HL-60 (cell line): ENCODE results near the gene GSK3A.

Experiments
- GABPA ChIP-seq: IDR thresholded peaks from 2 replicates; pipeline ENCODE4 v1.6.1; 2012; ENCODE audit warnings: low read depth
- POLR2AphosphoS5 ChIP-seq: IDR thresholded peaks from 2 replicates; pipeline ENCODE4 v1.6.1; 2012; ENCODE audit warnings: low read depth
- SPI1 ChIP-seq: IDR thresholded peaks from 2 replicates; pipeline ENCODE4 v1.6.1; 2012; ENCODE audit warnings: low read depth, mild to moderate bottlenecking, borderline replicate concordance
- TF ChIP-seq, protein P1 (sequence below): IDR thresholded peaks from one replicate; pipeline ENCODE4 v1.5.1; 2011; ENCODE audit warnings: low read length, control low read depth, inconsistent platforms; ENCODE audit not compliant: insufficient read depth
- TF ChIP-seq, protein P2 (sequence below): IDR thresholded peaks from 2 replicates; pipeline ENCODE4 v1.6.1; 2012; ENCODE audit warnings: low read depth; ENCODE audit not compliant: insufficient replicate concordance

DNA sequence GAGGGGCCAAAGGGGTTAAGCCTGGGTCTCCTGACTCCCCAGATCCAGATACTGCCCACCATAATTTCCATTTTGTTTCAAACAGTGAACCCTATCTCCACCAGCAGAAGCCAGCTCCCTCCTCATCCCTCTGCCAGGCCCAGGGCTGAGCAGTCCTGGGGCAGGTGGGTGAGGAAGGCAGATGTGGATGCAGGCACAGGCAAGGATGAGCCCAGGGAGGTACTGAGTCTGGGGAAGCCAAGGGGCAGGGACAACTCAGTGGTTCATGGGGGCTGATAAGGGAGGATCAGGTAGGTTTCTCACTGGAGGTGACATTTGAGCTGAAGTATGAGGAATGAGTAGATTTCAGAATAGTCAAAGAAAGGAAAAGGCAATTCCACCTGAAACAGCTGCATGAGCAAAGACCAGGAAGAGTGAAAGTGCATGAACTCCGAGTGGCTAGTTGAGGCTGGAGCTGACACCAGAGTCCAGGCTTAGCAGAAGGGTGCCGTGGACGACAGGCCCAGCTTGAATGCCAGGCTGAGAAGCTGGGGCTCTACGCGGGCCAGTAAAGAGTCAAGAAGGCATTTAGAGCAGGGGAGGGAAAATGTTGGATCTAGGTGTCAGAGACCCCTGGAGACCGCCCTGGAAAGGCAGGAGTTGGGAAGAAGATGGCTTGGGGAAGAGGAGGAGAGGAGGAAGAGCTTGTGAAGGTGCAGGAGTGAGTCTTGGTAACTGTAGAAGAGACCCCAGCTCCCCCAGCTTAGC lies 36.9 kb upstream of the GSK3A start:
- TF ChIP-seq POLR2AphosphoS5 (no peak), GABPA (no peak), SPI1 (no peak)
- TF ChIP-seq, protein P1, sequence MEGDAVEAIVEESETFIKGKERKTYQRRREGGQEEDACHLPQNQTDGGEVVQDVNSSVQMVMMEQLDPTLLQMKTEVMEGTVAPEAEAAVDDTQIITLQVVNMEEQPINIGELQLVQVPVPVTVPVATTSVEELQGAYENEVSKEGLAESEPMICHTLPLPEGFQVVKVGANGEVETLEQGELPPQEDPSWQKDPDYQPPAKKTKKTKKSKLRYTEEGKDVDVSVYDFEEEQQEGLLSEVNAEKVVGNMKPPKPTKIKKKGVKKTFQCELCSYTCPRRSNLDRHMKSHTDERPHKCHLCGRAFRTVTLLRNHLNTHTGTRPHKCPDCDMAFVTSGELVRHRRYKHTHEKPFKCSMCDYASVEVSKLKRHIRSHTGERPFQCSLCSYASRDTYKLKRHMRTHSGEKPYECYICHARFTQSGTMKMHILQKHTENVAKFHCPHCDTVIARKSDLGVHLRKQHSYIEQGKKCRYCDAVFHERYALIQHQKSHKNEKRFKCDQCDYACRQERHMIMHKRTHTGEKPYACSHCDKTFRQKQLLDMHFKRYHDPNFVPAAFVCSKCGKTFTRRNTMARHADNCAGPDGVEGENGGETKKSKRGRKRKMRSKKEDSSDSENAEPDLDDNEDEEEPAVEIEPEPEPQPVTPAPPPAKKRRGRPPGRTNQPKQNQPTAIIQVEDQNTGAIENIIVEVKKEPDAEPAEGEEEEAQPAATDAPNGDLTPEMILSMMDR, result no peak
- TF ChIP-seq, protein P2, sequence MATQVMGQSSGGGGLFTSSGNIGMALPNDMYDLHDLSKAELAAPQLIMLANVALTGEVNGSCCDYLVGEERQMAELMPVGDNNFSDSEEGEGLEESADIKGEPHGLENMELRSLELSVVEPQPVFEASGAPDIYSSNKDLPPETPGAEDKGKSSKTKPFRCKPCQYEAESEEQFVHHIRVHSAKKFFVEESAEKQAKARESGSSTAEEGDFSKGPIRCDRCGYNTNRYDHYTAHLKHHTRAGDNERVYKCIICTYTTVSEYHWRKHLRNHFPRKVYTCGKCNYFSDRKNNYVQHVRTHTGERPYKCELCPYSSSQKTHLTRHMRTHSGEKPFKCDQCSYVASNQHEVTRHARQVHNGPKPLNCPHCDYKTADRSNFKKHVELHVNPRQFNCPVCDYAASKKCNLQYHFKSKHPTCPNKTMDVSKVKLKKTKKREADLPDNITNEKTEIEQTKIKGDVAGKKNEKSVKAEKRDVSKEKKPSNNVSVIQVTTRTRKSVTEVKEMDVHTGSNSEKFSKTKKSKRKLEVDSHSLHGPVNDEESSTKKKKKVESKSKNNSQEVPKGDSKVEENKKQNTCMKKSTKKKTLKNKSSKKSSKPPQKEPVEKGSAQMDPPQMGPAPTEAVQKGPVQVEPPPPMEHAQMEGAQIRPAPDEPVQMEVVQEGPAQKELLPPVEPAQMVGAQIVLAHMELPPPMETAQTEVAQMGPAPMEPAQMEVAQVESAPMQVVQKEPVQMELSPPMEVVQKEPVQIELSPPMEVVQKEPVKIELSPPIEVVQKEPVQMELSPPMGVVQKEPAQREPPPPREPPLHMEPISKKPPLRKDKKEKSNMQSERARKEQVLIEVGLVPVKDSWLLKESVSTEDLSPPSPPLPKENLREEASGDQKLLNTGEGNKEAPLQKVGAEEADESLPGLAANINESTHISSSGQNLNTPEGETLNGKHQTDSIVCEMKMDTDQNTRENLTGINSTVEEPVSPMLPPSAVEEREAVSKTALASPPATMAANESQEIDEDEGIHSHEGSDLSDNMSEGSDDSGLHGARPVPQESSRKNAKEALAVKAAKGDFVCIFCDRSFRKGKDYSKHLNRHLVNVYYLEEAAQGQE, result no peak
